NCI-H82 (cell line): ENCODE results near the gene APBB2.

ENCODE experiments used
- DNase-seq: peaks from one replicate; lab custom pipeline; 2025; lab: John Stamatoyannopoulos, UW

The APBB2 gene

GRCh38 chr4:41215969-41216293 lies 1.6 kb upstream of the APBB2 start:
- DNase-seq: no peak

- DNase-seq: peak; percentile 18
Observed at GRCh38 chr4:41215155-41215554, 813 bp upstream of the APBB2 start.

GRCh38 chr4:41214825-41215146 lies 444 bp upstream of the APBB2 start:
- DNase-seq: no peak

- no peak for DNase-seq
Observed at GRCh38 chr4:41213625-41214135, 662 bp downstream of the APBB2 start.

- peak; percentile 54 for DNase-seq
Observed at GRCh38 chr4:41212616-41213203, 1.6 kb downstream of the APBB2 start.

- DNase-seq: no peak
Observed at GRCh38 chr4:41211951-41212615, 2.3 kb downstream of the APBB2 start.

- DNase-seq: no peak
Observed at GRCh38 chr4:41209901-41210300, 4.4 kb downstream of the APBB2 start.

GRCh38 chr4:41209187-41209586 lies 5.2 kb downstream of the APBB2 start:
- DNase-seq: peak; percentile 15

- no peak for DNase-seq
Observed at GRCh38 chr4:41207291-41207831, 7.0 kb downstream of the APBB2 start.

- no peak for DNase-seq
Observed at GRCh38 chr4:41205854-41206460, 8.4 kb downstream of the APBB2 start.

GRCh38 chr4:41205130-41205529 lies 9.2 kb downstream of the APBB2 start:
- no peak for DNase-seq

GRCh38 chr4:41204400-41204978 lies 9.9 kb downstream of the APBB2 start:
- no peak for DNase-seq

GRCh38 chr4:41203841-41204240 lies 10.5 kb downstream of the APBB2 start:
- no peak for DNase-seq

GRCh38 chr4:41202820-41203568 lies 11.3 kb downstream of the APBB2 start:
- no peak for DNase-seq

GRCh38 chr4:41202356-41202755 lies 12.0 kb downstream of the APBB2 start:
- DNase-seq: no peak

GRCh38 chr4:41200486-41201017 lies 13.8 kb downstream of the APBB2 start:
- DNase-seq: no peak

GRCh38 chr4:41199788-41200187 lies 14.6 kb downstream of the APBB2 start:
- no peak for DNase-seq

GRCh38 chr4:41197996-41198395 lies 16.3 kb downstream of the APBB2 start:
- DNase-seq: no peak

- no peak for DNase-seq
Observed at GRCh38 chr4:41197495-41197894, 16.8 kb downstream of the APBB2 start.

- no peak for DNase-seq
Observed at GRCh38 chr4:41196633-41197332, 17.6 kb downstream of the APBB2 start.

GRCh38 chr4:41192136-41192535 lies 22.2 kb downstream of the APBB2 start:
- no peak for DNase-seq
